Adipocyte (in vitro differentiated cells): ENCODE data around the gene SLC51A.
"Not testable (repeated sequence)": the region's sequence is repeated elsewhere in the genome, so short reads cannot be mapped to it uniquely, and the experiment has no call there.

Experiments
- DNase-seq: peaks from one replicate; pipeline ENCODE4 v3.0.0-alpha.2; 2015; ENCODE audit warnings: low read depth
- H3K27me3 ChIP-seq: replicated peaks from 2 replicates; pipeline ENCODE4 v1.7.0; 2013; ENCODE audit warnings: mild to moderate bottlenecking, low read length, moderate library complexity; ENCODE audit not compliant: control insufficient read depth, insufficient read depth
- H3K36me3 ChIP-seq: 2 replicates; pipeline ENCODE4 v1.7.0; 2013; ENCODE audit warnings: low read length, mild to moderate bottlenecking, moderate library complexity; ENCODE audit not compliant: control insufficient read depth, insufficient read depth, severe bottlenecking
- H3K4me1 ChIP-seq: 2 replicates; pipeline ENCODE4 v1.7.0; 2013; ENCODE audit warnings: mild to moderate bottlenecking, low read length, moderate library complexity; ENCODE audit not compliant: control insufficient read depth, insufficient read depth
- H3K4me3 ChIP-seq: 2 replicates; pipeline ENCODE4 v1.7.0; 2013; ENCODE audit warnings: mild to moderate bottlenecking, low read length, moderate library complexity
- H3K9ac ChIP-seq: 2 replicates; pipeline ENCODE4 v1.7.0; 2013; ENCODE audit warnings: mild to moderate bottlenecking, low read length, moderate library complexity
- H3K9me3 ChIP-seq: 2 replicates; pipeline ENCODE4 v1.7.0; 2013; ENCODE audit warnings: mild to moderate bottlenecking, low read length, moderate library complexity; ENCODE audit not compliant: control insufficient read depth

SLC51A gene

GRCh38 chr3:196193736-196194541 is 22.4 kb upstream of the SLC51A start:
- no peaks in the 10 kb centered on the region for H3K27me3 ChIP-seq
- H3K9ac ChIP-seq: no peak overlapping the region
- peaks cover 15% of the 10 kb centered on the region for H3K4me1 ChIP-seq
- no peak overlapping the region for H3K4me3 ChIP-seq
- no peaks in the 10 kb centered on the region for H3K9me3 ChIP-seq
- DNase-seq: no peak
- no peaks in the 10 kb centered on the region for H3K36me3 ChIP-seq

GRCh38 chr3:196194542-196194915 is 21.8 kb upstream of the SLC51A start:
- no peak overlapping the region for H3K9ac ChIP-seq
- H3K36me3 ChIP-seq: no peaks in the 10 kb centered on the region
- peaks cover 20% of the 10 kb centered on the region for H3K4me1 ChIP-seq
- no peaks in the 10 kb centered on the region for H3K9me3 ChIP-seq
- no peaks in the 10 kb centered on the region for H3K27me3 ChIP-seq
- no peak for DNase-seq
- H3K4me3 ChIP-seq: no peak overlapping the region

GRCh38 chr3:196195664-196196265 is 20.6 kb upstream of the SLC51A start:
- Histone ChIP-seq H3K4me3 (no peak overlapping the region), H3K4me1 (peaks cover 20% of the 10 kb centered on the region), H3K36me3 (no peaks in the 10 kb centered on the region), H3K9ac (no peak overlapping the region), H3K27me3 (no peaks in the 10 kb centered on the region), H3K9me3 (no peaks in the 10 kb centered on the region)
- no peak for DNase-seq

- Histone ChIP-seq H3K4me3 (no peak overlapping the region), H3K9ac (no peak overlapping the region), H3K27me3 (no peaks in the 10 kb centered on the region), H3K9me3 (no peaks in the 10 kb centered on the region), H3K36me3 (no peaks in the 10 kb centered on the region), H3K4me1 (peaks cover 20% of the 10 kb centered on the region)
- no peak for DNase-seq
Measured at GRCh38 chr3:196197524-196197923, 18.8 kb upstream of the SLC51A start.

GRCh38 chr3:196198081-196198675 is 18.2 kb upstream of the SLC51A start:
- Histone ChIP-seq H3K27me3 (no peaks in the 10 kb centered on the region), H3K9me3 (no peaks in the 10 kb centered on the region), H3K36me3 (no peaks in the 10 kb centered on the region), H3K4me1 (peaks cover 20% of the 10 kb centered on the region), H3K4me3 (no peak overlapping the region), H3K9ac (peak overlapping the region; percentile 20)
- no peak for DNase-seq

GRCh38 chr3:196198771-196199753 is 17.3 kb upstream of the SLC51A start:
- peak overlapping the region; percentile 20 for H3K9ac ChIP-seq
- no peak for DNase-seq
- H3K4me1 ChIP-seq: peaks cover 13% of the 10 kb centered on the region

GRCh38 chr3:196202516-196202970 is 13.8 kb upstream of the SLC51A start:
- Histone ChIP-seq H3K9me3 (peaks cover 6% of the 10 kb centered on the region), H3K4me3 (peak overlapping the region; percentile 12)
- peak; percentile 18 for DNase-seq

More at GRCh38 chr3:196198771-196199753, 17.3 kb upstream of the SLC51A start:
- Histone ChIP-seq H3K27me3 (no peaks in the 10 kb centered on the region), H3K4me3 (no peak overlapping the region), H3K9me3 (no peaks in the 10 kb centered on the region), H3K36me3 (no peaks in the 10 kb centered on the region)

GRCh38 chr3:196203846-196204245 is 12.5 kb upstream of the SLC51A start:
- Histone ChIP-seq H3K9me3 (peaks cover 6% of the 10 kb centered on the region), H3K4me3 (no peak overlapping the region), H3K4me1 (peaks cover 6% of the 10 kb centered on the region), H3K9ac (no peak overlapping the region), H3K36me3 (no peaks in the 10 kb centered on the region), H3K27me3 (peaks cover 12% of the 10 kb centered on the region)
- no peak for DNase-seq

More at GRCh38 chr3:196202516-196202970, 13.8 kb upstream of the SLC51A start:
- peak overlapping the region; percentile 11 for H3K9ac ChIP-seq
- H3K27me3 ChIP-seq: peaks cover 6% of the 10 kb centered on the region
- no peaks in the 10 kb centered on the region for H3K36me3 ChIP-seq
- H3K4me1 ChIP-seq: peaks cover 11% of the 10 kb centered on the region

- H3K9ac ChIP-seq, H3K36me3 ChIP-seq, H3K4me1 ChIP-seq, H3K9me3 ChIP-seq, H3K4me3 ChIP-seq, DNase-seq: not testable (repeated sequence)
- peaks cover 18% of the 10 kb centered on the region for H3K27me3 ChIP-seq
Measured at GRCh38 chr3:196205442-196206205, 10.7 kb upstream of the SLC51A start.

- H3K27me3 ChIP-seq: peaks cover 18% of the 10 kb centered on the region
- H3K9ac ChIP-seq: no peak overlapping the region
- no peaks in the 10 kb centered on the region for H3K36me3 ChIP-seq
- no peaks in the 10 kb centered on the region for H3K4me1 ChIP-seq
- no peak for DNase-seq
- no peak overlapping the region for H3K4me3 ChIP-seq
- H3K9me3 ChIP-seq: peaks cover 6% of the 10 kb centered on the region
Measured at GRCh38 chr3:196207159-196207832, 9.0 kb upstream of the SLC51A start.
